ENCODE data around the gene ETV3.

GRCh38 chr1:157152510-157152909 lies 14.3 kb upstream of the ETV3 start:
- TF ChIP-seq MYC (IDR thresholded peaks at IDR 0.05; ENCODE audit: low read depth, low read length) (no peak), CTCF (IDR thresholded peaks at IDR 0.05; ENCODE audit: low read depth, low read length) (no peak), POLR2A (IDR thresholded peaks at IDR 0.05; ENCODE audit: extremely low read depth, insufficient read length) (no peak), MAX (IDR thresholded peaks at IDR 0.05; ENCODE audit: low read depth, low read length) (no peak)

All from NB4 (cell line).